ENCODE results near the gene MTMR10.

GRCh38 chr15:30896211-30896606, 95.2 kb downstream of the MTMR10 start:
- TF ChIP-seq CTCF (IDR thresholded peaks at IDR 0.05) (no peak), PHF8 (IDR thresholded peaks at IDR 0.05; ENCODE audit: borderline replicate concordance, low read depth) (no peak), EP300 (IDR thresholded peaks at IDR 0.05) (no peak), HDAC2 (IDR thresholded peaks at IDR 0.05) (no peak), POLR2A (IDR thresholded peaks at IDR 0.05; ENCODE audit: low read length) (no peak), RCOR1 (IDR thresholded peaks at IDR 0.05; ENCODE audit: low read depth, low read length) (no peak), RAD21 (conservative IDR thresholded peaks at IDR 0.05 in 1 of 2, IDR thresholded peaks at IDR 0.05 in 1 of 2) (no peak), CBX8 (IDR thresholded peaks at IDR 0.05) (no peak), JUNB (IDR thresholded peaks at IDR 0.05) (no peak), CEBPB (IDR thresholded peaks at IDR 0.05) (no peak), MAX (IDR thresholded peaks at IDR 0.05) (no peak)

Data from A549 (cell line).